Measurements from ENCODE around the gene COQ8B. TPM values are rescaled to one million over a fixed set of nuclear protein-coding genes. Genes with fewer than 3 reads are reported as not detected.

The COQ8B gene
- total RNA-seq, 1 experiment from 2014 or later: 82.7 TPM

DNA sequence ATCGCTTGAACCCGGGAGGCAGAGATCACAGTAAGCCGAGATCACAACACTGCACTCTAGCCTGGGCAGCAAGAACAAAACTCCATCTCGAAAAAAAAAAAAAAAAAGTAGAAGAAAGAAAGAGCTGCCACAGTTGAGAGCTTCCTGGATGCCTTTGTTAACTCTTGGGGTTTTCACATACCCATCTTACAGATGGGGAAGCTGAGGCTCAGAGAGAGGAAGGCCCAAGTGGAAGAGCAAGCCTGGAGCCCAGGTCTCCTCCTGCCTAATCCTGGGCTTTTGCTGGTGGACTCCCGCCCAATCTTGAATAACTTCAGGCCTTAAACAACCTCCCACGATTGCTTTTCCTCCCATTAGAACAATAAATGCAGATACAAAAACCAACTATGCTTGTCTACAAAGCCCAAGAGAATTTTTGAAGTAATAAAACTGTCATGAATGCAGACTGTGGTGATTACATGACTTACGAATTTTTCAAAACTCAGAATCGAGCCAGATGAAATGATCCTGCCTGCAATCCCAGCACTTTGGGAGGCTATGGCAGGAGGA lies 73.9 kb downstream of the COQ8B start:
- H3K36me3 ChIP-seq (replicated peaks; ENCODE audit: control insufficient read depth, insufficient read depth, low read length): no peaks in the 10 kb centered on the region

GRCh38 chr19:40642051-40642706 lies 74.5 kb downstream of the COQ8B start:
- Histone ChIP-seq H3K27me3 (ENCODE audit: control insufficient read depth, insufficient read depth, low read length) (no peaks in the 10 kb centered on the region), H3K4me3 (ENCODE audit: insufficient read depth, low read depth, low read length) (no peak overlapping the region), H3K36me3 (replicated peaks; ENCODE audit: control insufficient read depth, insufficient read depth, low read length) (no peaks in the 10 kb centered on the region)
- DNase-seq: no peak

More for the DNA sequence above, 73.9 kb downstream of the COQ8B start:
- no peaks in the 10 kb centered on the region for H3K27me3 ChIP-seq (ENCODE audit: control insufficient read depth, insufficient read depth, low read length)
- DNase-seq: no peak
- no peak overlapping the region for H3K4me3 ChIP-seq (ENCODE audit: insufficient read depth, low read depth, low read length)

Other genes starting within 250 kb of the COQ8B start
- 0.78 and 1.1 TPM in 2 replicates for gene SPTBN4, start 249.9 kb downstream of the COQ8B start, total RNA-seq (2014; rRNA removed; shearing (Covaris generic))
- gene SHKBP1, start 140.0 kb downstream of the COQ8B start, total RNA-seq (2014; rRNA removed; shearing (Covaris generic)): 52.3 and 58.2 TPM in 2 replicates
- gene LTBP4, start 115.5 kb downstream of the COQ8B start, total RNA-seq (2014; rRNA removed; shearing (Covaris generic)): 54.6 and 83.1 TPM in 2 replicates
- 18.3 and 23.1 TPM in 2 replicates for gene NUMBL, start 26.2 kb downstream of the COQ8B start, total RNA-seq (2014; rRNA removed; shearing (Covaris generic))
- gene ITPKC, start 226 bp upstream of the COQ8B start, total RNA-seq (2014; rRNA removed; shearing (Covaris generic)): 10.5 and 14.0 TPM in 2 replicates
- 3.1 and 4.7 TPM in 2 replicates for gene ACTMAP, start 33.6 kb upstream of the COQ8B start, total RNA-seq (2014; rRNA removed; shearing (Covaris generic))
- gene SNRPA, start 34.3 kb upstream of the COQ8B start, total RNA-seq (2014; rRNA removed; shearing (Covaris generic)): 440 and 502 TPM in 2 replicates
- not detected in 2 replicates for gene MIA, start 58.6 kb upstream of the COQ8B start, total RNA-seq (2014; rRNA removed; shearing (Covaris generic))
- 23.8 and 26.4 TPM in 2 replicates for gene RAB4B, start 61.4 kb upstream of the COQ8B start, total RNA-seq (2014; rRNA removed; shearing (Covaris generic))
- gene EGLN2, start 82.3 kb upstream of the COQ8B start, total RNA-seq (2014; rRNA removed; shearing (Covaris generic)): 110 and 148 TPM in 2 replicates
- gene CYP2A6, start 133.6 kb upstream of the COQ8B start, total RNA-seq (2014; rRNA removed; shearing (Covaris generic)): not detected in 2 replicates
- not detected in 2 replicates for gene CYP2A7, start 165.3 kb upstream of the COQ8B start, total RNA-seq (2014; rRNA removed; shearing (Covaris generic))

All from H7 (cell line).